Suppressor macrophage (primary cell): ENCODE results near the gene LMX1A.

ENCODE experiments used
- DNase-seq, 4 experiments: peaks; one replicate each; pipeline ENCODE4 v3.0.0-alpha.2; 2020 to 2022

Gene LMX1A

DNA sequence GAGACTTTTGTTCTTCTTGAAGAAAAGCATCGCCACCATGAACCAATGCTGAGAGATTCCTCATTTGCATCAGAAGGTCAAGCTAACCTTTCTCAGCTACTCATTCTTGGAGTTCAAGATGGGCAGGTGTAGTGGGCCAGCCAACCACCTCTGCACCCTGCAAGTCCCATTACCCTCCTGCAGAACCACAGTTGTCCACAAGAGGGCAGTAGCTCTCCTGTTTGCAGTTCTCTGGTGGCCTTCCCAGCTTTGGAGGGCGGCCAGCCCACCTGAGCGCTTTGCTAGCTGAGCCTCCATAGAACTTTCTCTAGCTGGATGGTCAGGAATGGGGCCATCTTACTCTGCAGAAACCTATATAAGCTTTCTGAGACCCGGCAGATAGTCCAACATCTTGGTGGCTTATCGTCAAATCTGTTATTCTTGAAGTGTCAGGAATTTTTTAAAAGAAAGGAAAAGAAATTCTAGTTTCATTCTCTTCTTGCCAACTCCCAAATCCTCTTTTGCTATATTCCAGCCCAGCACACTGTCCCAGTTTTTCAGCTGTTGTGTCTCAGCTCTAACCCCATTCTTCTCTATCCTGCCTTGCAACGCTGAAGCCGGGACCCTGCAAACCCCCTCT, 11.0 kb upstream of the LMX1A start:
- DNase-seq, result peak; percentile 72 to 84 (median 79)

DNA sequence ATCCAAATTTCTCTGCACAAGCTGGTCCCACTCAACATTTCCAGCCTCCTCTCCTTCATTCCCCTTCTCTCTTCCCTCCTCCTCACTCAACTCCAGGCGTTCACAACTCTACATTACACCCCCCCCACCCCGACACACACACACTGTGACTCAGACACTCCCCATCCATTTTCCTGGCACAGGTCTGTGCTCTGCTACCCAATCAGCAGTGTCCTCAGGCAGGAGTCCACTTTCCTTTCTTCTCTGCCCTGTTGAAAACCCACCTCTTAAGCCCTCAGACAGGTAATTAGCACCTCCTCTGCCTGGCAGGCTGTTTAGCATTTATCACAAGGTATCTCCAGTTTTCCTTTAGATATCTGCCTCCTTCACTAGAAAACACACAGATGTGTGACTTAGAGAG, 8.8 kb upstream of the LMX1A start:
- DNase-seq, result no peak

DNA sequence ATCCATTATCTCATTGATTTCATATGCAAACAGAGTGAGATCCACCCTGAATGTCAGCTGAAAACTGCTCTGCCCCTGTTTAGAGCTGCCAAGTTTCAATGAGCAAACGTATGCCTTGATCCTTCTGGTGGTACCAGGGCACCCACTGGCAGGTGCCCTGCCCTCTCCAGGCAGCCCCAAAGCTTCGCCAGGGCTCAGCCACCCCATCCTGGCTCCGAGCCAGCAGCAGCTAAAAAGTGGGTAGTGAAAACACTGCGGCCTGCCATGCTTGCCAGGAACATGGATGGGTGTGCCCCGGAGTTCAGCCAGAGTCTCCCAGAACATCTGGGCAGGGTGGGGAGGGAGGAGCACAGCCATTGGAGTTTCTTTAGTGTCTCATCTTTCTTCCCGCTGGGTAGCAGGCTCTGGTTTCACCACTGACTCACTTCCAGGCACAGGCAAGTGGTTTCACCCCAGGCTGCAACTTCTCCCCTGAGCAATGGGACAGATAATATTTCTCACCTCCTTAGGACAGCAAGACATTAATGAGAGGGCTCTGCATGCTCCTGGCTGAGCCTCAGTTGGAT, 8.1 kb upstream of the LMX1A start:
- no peak for DNase-seq

DNA sequence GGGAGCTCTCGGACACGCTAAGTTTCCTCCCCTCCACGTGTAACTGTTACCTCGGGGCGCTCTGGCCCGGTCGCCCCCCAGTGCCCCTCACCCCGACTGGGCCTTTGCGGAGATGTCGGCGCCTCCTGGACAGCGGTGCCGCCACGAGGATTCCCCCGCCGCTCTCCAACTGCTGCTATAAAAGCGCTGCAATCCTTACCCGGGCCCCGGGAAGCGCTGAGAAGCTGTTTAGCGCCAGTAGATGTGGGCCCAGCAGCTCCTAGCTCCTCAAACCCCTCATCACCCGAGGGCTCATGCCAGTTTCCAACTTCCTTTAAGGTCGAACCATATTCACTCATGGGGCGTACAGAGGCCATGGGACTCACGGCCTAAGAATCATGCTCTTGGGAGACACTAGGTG, 361 bp upstream of the LMX1A start:
- DNase-seq, result no peak

DNA sequence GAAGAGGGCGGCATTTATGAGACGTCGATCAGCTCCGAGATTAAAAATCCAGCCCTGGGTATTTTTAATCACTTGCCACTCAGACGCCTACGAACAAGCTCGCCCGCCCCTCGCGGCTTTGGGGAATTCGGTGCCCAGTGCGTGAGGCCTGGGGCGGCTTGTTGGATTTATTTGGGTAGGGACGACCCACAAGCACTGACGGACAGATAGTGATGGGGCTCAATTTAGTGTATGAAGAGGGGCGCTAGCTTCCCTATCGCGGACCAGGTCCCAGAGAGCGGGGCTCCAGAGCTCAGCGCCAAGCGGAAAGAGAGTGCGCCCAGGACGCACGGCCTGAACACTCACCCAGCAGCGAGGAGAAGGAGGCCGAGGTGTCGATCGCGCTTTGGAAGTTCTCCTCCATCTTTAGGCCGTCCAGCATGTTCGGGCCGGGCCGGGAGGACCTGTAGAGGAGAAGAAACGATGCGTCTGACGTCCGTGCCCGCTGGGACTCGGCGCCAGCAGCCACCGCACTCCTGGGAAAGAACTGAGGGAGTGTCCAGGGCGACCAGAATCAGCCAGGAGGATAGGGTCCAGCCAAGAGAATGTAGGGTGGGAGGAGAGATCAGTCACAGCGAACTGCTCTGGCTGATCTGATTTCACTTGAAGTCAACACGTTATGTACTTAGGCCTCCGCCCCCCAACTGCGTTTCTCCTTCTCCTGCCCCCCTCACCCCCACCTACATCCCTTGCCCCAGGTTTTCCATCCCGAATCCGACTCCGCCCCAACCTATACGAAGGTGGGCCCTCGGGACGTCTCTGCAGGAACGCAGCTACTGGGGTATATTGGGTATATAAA, 1.2 kb downstream of the LMX1A start:
- no peak for DNase-seq

DNA sequence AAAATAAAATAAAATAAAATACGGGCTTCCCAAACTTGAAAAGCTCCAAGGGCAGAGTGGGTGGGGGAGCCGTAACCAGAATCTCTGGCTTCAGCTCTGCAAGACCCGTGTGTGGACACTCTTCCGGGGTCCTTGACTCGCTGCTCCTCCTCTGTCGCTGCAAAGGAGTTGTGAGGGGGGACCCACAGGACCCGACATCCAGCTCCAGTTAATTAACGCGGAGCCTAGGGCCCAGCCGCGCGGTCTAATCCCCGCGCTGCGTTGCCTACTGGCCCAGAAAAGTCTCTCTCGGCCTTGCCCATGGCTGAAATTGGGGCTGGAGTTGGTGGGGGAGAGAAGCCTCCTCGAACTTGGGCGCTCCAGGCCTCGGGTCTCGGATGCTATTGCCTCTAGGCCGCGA, 1.8 kb downstream of the LMX1A start:
- no peak for DNase-seq

DNA sequence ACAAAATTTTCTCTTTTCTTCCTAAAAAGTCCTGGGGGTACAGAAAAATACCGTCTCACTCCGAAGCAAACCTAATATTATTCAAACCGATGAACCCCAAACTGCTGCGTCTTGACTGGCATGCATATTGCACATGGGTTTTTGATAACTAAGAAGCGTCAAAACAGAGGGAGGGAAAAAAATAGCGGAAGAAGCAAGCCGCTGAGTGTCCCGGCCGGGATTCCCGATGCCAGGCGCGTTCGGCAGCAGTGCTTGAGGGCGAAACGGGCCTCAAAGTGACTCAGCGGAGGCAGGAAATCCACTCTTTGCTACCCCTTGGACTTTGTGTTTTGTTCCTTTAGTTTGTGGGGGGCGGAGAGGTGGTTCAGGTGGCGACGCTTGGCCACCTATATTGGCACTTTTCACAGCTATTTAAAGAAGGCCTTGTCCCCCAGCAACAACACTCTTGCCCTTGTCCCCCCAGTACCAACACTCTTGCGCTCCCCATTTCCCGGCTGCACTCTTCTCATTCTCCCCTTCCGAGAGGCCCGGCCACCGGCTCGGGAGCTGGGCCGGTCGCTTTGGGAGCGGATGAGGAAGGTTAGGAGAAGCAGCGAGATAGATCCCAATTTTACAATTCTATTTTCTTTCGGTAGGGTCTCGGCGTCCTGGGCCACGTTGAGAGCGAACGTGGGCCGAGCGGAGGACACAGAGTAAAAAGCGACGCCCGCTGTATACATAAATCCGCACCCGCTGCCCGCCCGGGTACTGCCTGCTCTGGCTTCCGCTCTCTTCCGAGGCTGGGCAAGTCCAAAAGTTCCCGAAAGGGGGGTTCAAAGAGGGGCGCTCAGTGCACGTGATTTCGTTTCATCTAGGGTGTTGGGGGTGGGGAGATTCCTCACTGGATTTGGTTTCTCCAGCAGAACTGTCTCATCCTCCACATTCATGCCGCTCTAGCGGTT, 2.5 kb downstream of the LMX1A start:
- DNase-seq, result peak in 1 of 4 experiments; percentile 18

DNA sequence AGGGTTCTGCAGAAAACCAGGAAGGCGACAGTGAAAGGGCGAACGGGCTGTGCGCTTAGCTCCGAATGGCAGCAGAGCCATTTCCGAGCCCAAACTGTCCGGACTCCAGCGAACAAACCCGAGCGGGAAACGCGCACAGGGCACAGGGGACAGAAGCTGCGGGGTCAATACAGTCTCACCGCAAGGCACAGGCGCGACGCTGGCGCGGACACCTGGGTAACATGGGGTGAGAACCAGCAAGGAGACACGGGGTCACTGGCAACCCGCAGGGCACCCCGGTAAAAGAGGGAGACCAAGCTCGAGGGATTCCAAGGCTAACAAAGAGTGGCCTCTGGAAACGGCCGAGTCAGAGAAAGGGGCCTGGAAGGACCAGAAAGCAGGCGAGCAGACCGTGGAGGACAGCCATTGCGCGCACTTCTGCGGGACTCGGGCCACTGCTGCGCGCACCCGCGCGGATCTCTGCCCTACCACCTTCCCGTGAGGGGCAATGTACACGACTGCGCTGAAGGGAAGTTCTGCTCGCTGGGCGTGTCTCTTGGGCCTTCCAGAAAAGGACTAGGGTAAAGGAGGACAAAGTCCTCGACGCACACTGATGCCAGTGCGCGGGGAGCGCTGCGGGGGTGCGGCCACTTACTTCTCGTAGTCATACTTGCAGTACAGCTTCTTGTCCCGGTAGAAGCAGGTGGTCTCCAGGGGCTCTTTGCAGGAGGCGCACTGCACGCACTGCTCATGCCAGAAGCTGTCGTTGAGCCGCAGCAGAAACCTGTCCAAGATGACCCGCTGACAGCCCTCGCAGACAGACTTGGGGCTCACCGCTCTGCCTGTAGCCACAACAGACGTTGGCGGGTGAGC, 3.8 kb downstream of the LMX1A start:
- DNase-seq, result no peak

DNA sequence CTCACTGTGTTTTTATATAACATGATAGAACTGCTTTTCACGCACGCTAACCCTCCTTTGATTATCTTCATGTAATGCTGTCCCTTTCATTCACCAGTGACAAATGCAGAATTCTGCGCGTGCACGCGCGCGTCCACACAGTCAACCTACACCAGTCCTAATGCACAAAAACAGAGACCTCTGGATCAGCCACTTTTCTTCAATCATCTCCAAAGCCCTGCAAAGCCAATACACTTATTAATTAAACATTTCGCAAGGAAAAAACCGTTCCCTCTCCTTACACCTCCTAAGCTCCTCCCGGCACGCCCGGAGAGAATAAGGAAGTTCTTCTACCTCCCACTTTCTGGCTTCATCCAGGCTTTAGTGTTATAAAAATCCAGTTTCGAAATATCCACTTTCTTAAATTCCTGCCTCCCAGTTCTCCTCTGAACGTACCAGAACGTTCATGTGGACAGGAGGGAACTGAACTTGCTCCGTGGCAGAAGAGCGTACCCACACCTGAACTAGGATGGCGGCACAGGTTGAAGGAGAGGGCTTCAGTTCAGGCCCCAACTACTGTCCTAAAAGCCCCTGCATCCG, 4.6 kb downstream of the LMX1A start:
- peak in 2 of 4 experiments; percentile 8 to 25 for DNase-seq

DNA sequence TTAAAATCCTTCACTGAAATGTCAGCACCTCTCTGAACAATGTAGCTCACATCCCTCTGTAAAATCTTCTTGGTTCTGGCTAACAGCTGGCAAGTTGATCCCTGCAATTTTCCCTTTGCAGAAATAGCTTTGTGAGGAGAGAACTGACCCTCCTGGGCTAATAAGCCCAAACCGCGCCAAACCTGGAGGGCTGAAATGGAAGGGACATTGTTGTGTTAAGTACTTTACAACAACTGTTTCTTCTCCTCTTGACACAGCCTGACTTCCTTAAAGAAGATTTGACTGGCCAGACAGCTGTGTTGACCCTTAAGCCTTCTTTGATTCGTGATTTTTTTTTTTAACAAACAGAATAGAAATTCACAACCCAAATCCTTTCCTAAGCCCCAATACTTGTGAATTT, 5.7 kb downstream of the LMX1A start:
- no peak for DNase-seq

DNA sequence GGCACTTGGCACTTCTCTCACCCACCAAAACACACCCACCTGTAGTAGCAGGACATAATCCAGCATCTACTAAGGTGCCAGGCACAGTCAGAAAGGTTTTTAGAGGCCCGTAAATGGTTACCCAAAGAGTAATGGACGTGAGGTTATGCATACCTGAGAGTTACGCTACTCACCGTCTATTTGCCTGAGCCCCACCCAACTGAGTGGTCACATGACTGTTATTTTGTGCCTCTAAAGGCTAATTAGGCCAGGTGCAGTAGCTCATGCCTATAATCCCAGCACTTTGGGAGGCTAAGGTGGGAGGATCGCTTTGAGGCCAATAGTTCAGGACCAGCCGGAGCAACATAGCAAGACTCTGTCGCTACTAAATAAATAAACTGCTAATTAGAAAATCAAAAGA, 11.0 kb downstream of the LMX1A start:
- no peak for DNase-seq

DNA sequence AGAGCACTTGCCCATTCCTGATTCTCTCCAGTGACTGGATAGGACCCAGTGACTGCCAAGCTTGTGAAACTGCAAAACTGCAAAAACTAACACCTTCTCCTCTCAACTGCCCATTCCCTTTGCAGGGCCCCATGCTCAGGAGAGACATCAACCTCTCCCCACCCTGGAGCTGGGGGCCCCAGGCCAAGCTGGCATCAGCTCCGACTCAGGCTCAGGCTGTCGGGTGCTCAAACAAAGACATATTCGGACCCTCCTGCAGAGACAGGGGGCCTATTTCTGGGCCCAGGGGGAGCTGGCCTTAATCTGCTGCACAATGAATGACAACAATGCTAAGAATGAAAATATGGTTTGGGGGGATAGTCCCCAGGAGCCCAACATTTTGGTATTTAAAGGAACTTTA, 11.8 kb downstream of the LMX1A start:
- DNase-seq, result no peak

DNA sequence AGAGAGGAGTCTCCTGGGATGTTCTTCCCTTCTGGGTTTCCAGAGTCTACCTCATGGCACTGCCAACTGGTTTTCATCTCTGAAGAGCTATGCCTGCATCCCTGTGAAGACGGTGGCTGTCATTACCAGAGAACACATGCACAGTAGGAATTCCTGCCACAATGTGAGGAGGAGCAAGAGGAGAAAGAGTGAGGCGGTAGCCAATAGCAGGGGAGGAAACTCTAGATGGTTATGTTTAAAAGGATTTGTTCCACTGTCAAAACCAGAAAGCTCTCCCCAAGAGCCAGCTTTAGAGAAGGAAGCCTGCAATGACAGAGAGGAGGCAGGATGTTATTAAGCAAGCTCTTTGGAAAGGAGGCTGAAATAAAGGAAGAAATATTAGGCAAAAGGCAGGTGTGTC, 12.3 kb downstream of the LMX1A start:
- DNase-seq, result no peak

DNA sequence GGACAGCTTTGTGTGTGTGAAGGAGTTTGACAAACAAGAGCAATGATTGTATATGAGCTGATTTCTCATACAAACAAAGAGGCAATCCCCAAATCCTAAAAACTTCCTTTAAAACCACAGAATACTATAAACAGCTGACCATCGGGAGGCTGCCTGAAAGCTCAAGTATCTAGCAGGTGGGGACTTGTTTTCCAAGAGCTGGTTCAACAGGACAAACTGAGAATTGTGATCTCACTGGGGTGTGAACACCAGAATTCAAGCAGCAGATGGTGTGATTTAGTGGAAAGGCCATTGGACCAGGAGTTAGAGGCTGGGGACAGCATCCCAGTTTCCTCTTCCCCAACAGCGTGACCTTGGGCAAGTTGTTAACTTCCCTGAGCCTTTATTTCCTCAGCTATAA, 13.9 kb downstream of the LMX1A start:
- DNase-seq, result no peak

DNA sequence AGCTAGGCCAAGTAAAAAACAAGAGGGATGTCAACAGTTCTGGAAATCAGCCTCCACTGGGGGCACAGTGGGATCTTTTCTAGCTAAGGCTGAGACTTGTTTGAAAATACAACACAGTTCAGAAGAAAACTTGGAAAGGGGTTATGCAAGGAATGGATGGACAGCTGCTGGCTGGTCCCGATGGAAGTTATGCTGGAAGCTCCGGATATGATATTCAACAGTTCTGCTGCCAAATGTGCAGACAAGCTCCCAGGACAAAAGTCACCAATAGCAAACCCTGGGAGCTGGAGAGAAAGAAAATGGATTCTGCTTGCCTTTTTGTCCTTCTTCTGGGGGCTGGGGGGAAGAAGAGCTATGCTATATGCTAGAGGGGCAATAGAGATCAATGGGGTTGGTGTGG, 14.3 kb downstream of the LMX1A start:
- DNase-seq, result no peak

DNA sequence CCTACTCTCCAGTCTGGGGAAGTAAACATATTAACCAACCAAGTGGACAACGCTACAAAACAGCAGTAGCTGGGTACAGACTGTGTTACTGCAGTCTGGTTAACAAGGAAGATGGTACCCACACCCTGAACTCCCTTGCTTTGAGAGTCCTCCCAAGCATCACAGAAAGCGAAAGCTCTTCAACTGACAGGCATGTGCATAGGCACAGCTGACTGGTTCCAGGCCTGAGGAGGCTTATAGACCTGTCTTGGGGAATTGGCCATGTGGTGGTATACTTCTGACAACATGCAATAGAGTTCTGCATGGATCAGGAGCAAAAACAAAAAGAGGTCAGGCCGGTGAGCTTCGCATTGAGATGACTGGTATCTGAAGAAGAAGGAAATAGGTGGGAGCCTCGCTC, 17.4 kb downstream of the LMX1A start:
- no peak for DNase-seq

DNA sequence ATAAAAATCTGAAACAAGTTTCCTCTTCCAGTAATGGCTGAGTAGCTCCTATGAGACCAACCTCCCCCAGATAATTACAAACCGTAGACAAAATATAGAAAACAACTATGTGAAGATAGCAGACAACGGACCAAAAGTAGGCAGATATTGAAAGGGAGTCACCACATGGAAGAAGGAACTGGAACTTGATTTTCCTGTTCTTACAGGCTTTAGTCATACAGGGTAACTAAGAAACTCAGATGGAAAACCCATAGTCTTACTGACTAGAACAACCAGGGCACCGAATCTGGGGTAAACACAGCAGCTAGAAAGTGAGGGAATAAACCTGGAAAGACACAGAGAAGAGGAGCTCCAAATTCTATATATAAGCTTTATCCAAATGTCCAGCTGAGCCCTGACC, 26.0 kb downstream of the LMX1A start:
- DNase-seq, result no peak

DNA sequence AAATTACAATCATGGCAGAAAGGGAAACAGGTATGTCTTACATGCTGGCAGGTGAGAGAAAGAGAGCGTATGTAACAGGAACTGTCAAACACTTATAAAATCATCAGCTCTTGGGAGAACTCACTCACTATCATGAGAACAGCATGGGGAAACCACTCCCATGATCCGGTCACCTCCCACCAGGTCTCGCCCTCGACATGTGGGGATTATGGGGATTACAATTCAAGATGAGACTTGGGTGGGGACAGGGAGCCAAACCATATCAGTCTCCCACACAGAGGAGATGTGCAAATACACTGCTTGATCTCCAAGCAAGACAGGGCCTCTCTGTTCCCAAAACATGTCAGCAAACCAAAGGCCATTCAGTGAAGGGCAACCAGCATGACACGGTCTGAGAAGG, 27.4 kb downstream of the LMX1A start:
- no peak for DNase-seq

DNA sequence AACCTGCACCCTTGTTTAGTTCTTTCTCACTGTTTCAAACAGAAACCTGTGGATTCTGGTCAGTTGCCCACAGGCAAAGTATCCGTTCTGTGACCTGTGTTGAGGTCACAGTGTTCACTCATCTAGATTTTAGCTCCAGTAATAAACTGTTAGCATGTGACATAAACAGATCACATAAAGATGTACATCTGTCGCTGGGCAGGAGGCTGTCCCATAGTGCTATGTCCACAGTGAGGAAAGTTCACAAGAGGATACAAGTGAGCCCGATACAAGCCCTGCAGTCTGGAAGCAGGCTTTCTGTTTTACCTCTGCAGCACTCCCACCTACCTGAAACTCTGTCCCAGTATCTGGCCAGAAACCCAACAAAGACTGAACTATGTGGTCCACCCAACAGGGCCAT, 28.4 kb downstream of the LMX1A start:
- DNase-seq, result no peak

DNA sequence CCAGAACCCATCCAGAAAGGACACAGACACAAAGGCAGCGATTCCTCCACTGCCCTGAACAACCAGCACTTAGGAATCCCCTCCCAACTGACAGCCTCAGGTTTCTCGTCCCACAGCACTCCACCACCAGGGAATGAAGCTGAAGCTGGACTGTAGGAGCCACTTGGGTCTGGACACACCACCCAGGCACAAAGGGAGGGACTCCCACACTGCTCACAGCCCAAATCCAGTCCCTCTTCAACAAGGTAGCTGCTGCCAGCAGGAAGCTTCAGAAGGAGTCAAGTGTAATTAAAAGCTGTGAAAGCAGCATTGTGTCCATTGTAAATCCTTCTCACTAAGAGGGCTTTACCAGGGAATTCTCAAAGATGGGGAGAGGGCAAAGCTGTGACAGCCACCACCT, 29.0 kb downstream of the LMX1A start:
- DNase-seq, result no peak

DNA sequence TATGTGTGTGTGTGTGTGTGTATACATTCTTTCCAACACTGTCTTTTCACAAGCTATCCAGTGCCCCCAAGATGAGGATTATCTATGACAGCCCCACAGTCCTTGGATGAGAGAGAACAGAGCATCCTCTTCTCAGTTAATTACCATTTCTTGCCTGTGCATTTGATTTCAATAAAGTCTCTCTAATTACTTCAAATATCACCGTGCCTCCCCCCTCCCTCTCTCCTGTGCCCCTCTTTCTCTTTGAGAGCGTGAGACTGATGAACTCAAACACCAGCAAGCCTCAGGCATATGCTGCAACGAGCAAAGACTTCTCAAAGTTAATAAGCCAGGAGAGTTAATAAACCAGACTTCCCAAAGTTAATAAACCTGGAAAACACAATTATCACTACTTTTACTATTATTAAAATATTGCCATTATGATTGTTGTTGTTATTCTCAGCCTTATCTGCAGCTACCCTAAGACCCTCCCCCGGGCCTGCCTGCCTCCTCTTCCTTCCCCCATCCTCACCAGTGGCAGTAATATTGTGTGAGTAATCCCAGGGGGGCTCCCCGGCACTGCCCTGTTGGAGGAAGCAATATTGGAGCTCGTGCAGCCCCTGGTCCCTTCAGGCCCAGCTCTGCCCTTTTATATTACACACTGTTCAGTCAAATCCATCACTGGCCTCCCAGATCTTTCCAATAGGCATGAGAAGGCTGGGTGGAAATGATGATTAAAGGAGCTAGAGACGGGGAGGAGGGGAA, 30.9 kb downstream of the LMX1A start:
- DNase-seq, result no peak
